ENCODE measurements around the gene CDH15.

DNA sequence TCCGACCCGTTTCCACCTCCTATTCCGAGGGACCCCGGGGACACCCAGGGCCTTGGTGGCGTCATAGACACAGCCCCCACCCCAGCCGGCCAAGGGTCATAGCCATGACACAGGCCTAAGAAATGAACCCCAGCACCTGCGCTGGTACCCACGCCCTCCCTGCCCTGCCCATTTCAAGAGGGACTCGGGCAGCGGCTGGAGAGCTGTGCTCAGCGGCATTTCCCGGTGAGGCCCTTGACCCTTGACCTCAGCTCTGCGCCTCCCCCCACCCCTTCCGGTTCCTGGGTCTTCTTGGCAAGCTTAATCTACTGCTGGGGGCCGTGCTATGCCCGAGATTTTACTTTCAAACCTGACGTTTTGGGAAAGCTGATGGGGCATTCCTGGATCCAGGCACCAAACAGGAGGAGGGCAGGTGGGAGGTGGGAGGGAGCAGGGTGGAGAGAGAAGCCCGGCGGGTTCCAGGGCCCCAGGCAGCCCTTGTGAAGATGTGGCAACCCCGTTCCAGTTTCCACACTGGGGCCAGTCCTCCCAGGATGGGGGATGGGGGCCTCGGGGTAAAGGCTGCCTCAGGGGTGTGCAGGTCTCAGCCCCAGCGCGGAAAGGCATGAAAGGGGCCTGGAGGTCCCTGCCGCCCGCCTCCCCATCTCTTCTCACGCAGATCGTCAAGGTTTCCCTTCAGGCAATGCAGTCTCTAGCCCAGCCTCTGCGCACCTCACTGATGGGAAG, 28.7 kb downstream of the CDH15 start, which contains the start of gene SLC22A31:
- TF ChIP-seq POLR2A (IDR thresholded peaks at IDR 0.05; ENCODE audit: low read depth, low read length) (no peak), POLR2AphosphoS5 (IDR thresholded peaks at IDR 0.05; ENCODE audit: low read depth, low read length) (no peak)

All from GM12892 (cell line).